ENCODE measurements around the gene MRM3.

Gene MRM3

DNA sequence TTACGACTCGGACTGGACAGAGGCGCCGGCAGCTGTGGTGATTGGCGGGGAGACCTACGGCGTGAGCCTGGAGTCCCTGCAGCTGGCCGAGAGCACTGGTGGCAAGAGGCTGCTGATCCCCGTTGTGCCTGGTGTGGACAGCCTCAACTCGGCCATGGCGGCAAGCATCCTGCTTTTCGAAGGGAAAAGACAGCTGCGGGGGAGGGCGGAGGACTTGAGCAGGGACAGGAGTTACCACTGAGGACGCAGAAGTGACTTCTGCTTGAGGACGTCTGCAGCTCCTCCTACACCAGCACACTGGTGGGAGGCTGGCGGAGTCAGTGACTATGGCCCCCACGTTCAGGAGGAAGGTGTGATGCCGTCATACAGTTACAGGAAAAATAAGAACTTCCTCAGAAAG is 9.7 kb downstream of the MRM3 start:
- H3K36me3 ChIP-seq = peaks cover 7% of the 10 kb centered on the region
- no peak for TF ChIP-seq CTCF (IDR thresholded peaks at IDR 0.05; ENCODE audit: low read depth, low read length)
- DNase-seq = no peak

GRCh38 chr17:792277-792676 is 10.1 kb downstream of the MRM3 start:
- Histone ChIP-seq H3K27me3 (no peaks in the 10 kb centered on the region), H3K4me1 (no peaks in the 10 kb centered on the region), H3K4me3 (ENCODE audit: low read depth, low read length) (no peak overlapping the region), H3K9me3 (no peaks in the 10 kb centered on the region), H3K36me3 (peaks cover 7% of the 10 kb centered on the region)
- no peak for TF ChIP-seq CTCF (IDR thresholded peaks at IDR 0.05; ENCODE audit: low read depth, low read length)
- DNase-seq = no peak

More for the DNA sequence above, 9.7 kb downstream of the MRM3 start:
- H3K9me3 ChIP-seq = no peaks in the 10 kb centered on the region
- no peak overlapping the region for H3K4me3 ChIP-seq (ENCODE audit: low read depth, low read length)
- no peaks in the 10 kb centered on the region for H3K4me1 ChIP-seq
- H3K27me3 ChIP-seq = no peaks in the 10 kb centered on the region

DNA sequence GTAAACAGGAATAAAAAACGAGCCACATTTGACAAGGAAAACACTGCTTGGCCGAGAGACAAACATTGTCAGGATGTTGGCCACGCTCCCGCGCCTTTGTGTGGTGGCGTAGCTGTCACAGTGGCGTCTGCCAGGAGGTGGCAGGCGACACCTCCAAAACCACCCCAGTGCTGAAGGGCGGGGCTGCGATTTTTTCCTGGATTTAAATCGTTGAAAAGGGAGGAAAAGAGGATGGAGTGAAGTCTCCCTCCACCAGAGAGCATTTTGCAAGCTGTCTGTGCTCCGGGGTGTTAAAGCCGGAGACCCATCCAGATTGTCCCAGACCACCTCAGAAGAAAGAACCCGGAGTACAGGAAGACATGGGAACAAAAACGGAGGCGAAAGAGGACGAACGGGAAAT is 12.7 kb downstream of the MRM3 start:
- TF ChIP-seq CTCF (IDR thresholded peaks at IDR 0.05; ENCODE audit: low read depth, low read length) = peak; percentile 69
- Histone ChIP-seq H3K9me3 (no peaks in the 10 kb centered on the region), H3K27me3 (no peaks in the 10 kb centered on the region), H3K36me3 (peaks cover 3% of the 10 kb centered on the region), H3K4me1 (no peaks in the 10 kb centered on the region), H3K4me3 (ENCODE audit: low read depth, low read length) (peak overlapping the region; percentile 41)
- DNase-seq = peak; percentile 60

GRCh38 chr17:795276-795675 is 13.1 kb downstream of the MRM3 start:
- TF ChIP-seq CTCF (IDR thresholded peaks at IDR 0.05; ENCODE audit: low read depth, low read length) = no peak
- no peaks in the 10 kb centered on the region for H3K27me3 ChIP-seq
- peak overlapping the region; percentile 41 for H3K4me3 ChIP-seq (ENCODE audit: low read depth, low read length)
- H3K4me1 ChIP-seq = no peaks in the 10 kb centered on the region
- H3K36me3 ChIP-seq = no peaks in the 10 kb centered on the region; the same call in 1 of the 2 replicates
- no peaks in the 10 kb centered on the region for H3K9me3 ChIP-seq
- no peak for DNase-seq

DNA sequence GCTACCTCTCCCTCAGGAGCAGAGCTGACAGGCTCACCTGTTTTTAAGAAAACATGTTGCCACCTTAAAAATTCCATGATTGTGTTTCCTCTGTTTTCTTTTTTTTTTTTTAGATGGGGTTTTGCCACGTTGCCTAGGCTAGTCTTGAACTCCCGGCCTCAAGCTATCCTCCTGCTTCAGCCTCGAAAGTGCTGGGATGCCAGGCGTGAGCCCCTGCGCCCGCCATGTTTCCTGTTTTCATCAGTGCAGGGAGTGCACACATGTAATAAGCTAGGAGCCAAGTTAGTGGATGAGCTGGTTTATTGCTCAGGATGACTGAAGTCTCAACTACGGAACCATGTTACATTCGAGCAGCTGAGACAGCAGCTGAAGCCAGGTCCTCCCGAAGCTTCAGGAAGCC is 13.6 kb downstream of the MRM3 start:
- DNase-seq = no peak
- H3K27me3 ChIP-seq = no peaks in the 10 kb centered on the region
- H3K9me3 ChIP-seq = no peaks in the 10 kb centered on the region
- H3K4me1 ChIP-seq = no peaks in the 10 kb centered on the region
- no peak for TF ChIP-seq CTCF (IDR thresholded peaks at IDR 0.05; ENCODE audit: low read depth, low read length)
- no peaks in the 10 kb centered on the region; the same call in 1 of the 2 replicates for H3K36me3 ChIP-seq
- no peak overlapping the region for H3K4me3 ChIP-seq (ENCODE audit: low read depth, low read length)

DNA sequence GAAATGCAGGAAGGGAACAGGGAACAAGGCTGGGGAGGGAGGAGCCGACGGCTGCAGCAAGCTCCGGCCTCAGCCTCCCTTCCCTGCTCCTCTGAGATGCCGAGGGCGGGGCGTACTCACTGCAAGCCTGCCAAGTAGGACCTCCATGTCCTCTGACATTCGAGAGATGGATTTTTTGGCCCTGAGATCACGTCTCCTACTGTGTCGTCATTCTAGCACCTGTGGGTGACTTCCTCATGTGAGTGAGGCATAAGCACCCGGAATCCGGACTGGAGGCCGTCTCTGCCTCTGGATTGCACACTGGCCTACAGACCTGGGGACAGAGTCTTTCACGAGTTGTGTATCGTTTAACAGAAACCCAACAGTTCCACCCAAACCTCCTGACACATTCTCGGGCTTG is 14.5 kb downstream of the MRM3 start:
- no peak for DNase-seq
- no peaks in the 10 kb centered on the region; the same call in 1 of the 2 replicates for H3K36me3 ChIP-seq
- H3K9me3 ChIP-seq = no peaks in the 10 kb centered on the region
- H3K4me3 ChIP-seq (ENCODE audit: low read depth, low read length) = no peak overlapping the region
- no peak for TF ChIP-seq CTCF (IDR thresholded peaks at IDR 0.05; ENCODE audit: low read depth, low read length)
- no peaks in the 10 kb centered on the region for H3K4me1 ChIP-seq
- H3K27me3 ChIP-seq = no peaks in the 10 kb centered on the region
